K562 (cell line): ENCODE measurements around the gene TPM4. TPM values are rescaled to one million over a fixed set of nuclear protein-coding genes. Genes with fewer than 3 reads are reported as not detected.

Source experiments
- ATAC-seq: fragments of 200-7000 bp; cut with Tn5 transposase; 3 replicates; pipeline ENCODE4 v1.9.1; 2020; ENCODE audit warnings: moderate library complexity
- BruUV-seq: library from RNA; stranded (reverse); fragments of 400-500 nt; replicated peaks from 2 replicates; lab custom pipeline; 2021; lab: Mats Ljungman, UMichigan
- CTCF ChIA-PET: fragments of 300-600 bp; formaldehyde crosslinking; extraction: SDS; loops from one replicate; lab custom pipeline; 2021; ENCODE audit warnings: low intra/inter-chr PET ratio; lab: Yijun Ruan, JAX
- POLR2A ChIA-PET: fragments of 300-600, 350-650 bp; sonication (Branson Sonifier 250); formaldehyde crosslinking; extraction: SDS; loops from one replicate; lab custom pipeline; 2021; ENCODE audit warnings: antibody characterized with exemption, inconsistent platforms; lab: Yijun Ruan, JAX
- DNase-seq, 4 experiments: peaks; one replicate each; pipeline versions ENCODE4 v3.0.0 to v3.0.0-alpha.2; 2011 to 2018; ENCODE audit warnings: low spot score in 3 of 4, mixed read lengths in 3 of 4; ENCODE audit errors: extremely low read depth in 1 of 4
- FAIRE-seq: peaks from 2 replicates; lab custom pipeline; 2011; peaks lifted over from hg19 to GRCh38; lab: Jason Lieb, UNC
- H2AFZ ChIP-seq: 2 replicates; pipeline ENCODE4 v1.6.0; 2011; ENCODE audit warnings: low read depth, low read length, control low read depth, inconsistent platforms
- H3K27ac ChIP-seq: fragments of 200-600 bp; 3 replicates; pipeline ENCODE4 v1.8.0; 2011; ENCODE audit warnings: low read depth, mild to moderate bottlenecking, control low read depth, inconsistent platforms, low read length, moderate library complexity, mixed read lengths; ENCODE audit errors: extremely low read depth
- H3K27me3 ChIP-seq, 2 experiments: fragments of 300-600 bp in 1 of 2; 2 replicates in 1 of 2; 3 replicates in 1 of 2; pipeline versions ENCODE4 v1.6.0 to v1.8.0; 2011; ENCODE audit warnings: inconsistent platforms in 2 of 2, low read length in 2 of 2, mild to moderate bottlenecking in 1 of 2, mixed read lengths in 1 of 2, moderate library complexity in 1 of 2; ENCODE audit not compliant: control insufficient read depth in 2 of 2, insufficient read depth in 2 of 2
- H3K36me3 ChIP-seq: fragments of 300-600 bp; 3 replicates; pipeline ENCODE4 v1.8.0; 2011; ENCODE audit warnings: mild to moderate bottlenecking, low read length, inconsistent platforms; ENCODE audit not compliant: control insufficient read depth, insufficient read depth
- H3K4me1 ChIP-seq, 2 experiments: fragments of 200-600 bp in 1 of 2; replicated peaks in 1 of 2; 2 replicates in 1 of 2; 3 replicates in 1 of 2; pipeline versions ENCODE4 v1.5.1 to v1.8.0; 2011; ENCODE audit warnings: inconsistent platforms in 2 of 2, low read length in 2 of 2, mild to moderate bottlenecking in 1 of 2, mixed read lengths in 1 of 2, moderate library complexity in 1 of 2; ENCODE audit not compliant: control insufficient read depth in 2 of 2, insufficient read depth in 2 of 2
- H3K4me2 ChIP-seq: 2 replicates; pipeline ENCODE4 v1.6.1; 2011; ENCODE audit warnings: low read length, control low read depth, inconsistent platforms, mixed read lengths; ENCODE audit not compliant: insufficient read depth
- H3K4me3 ChIP-seq: fragments of 200-600 bp; sonication (generic), shearing (Covaris generic); 2 replicates; pipeline ENCODE4 v1.5.1; 2016; ENCODE audit warnings: control low read depth, inconsistent platforms
- H3K79me2 ChIP-seq: fragments of 200-600 bp; 3 replicates; pipeline ENCODE4 v1.8.0; 2011; ENCODE audit warnings: low read length, inconsistent platforms; ENCODE audit not compliant: control insufficient read depth, insufficient read depth
- H3K9ac ChIP-seq, 2 experiments: 2 replicates each; pipeline versions ENCODE4 v1.6.0 to v1.6.1; 2011; ENCODE audit warnings: low read depth in 2 of 2, low read length in 2 of 2, control low read depth in 1 of 2, inconsistent platforms in 1 of 2, mild to moderate bottlenecking in 1 of 2, mixed read lengths in 1 of 2; ENCODE audit not compliant: insufficient read depth in 1 of 2
- H3K9me1 ChIP-seq: one replicate; pipeline ENCODE4 v1.6.0; 2011; ENCODE audit warnings: inconsistent platforms, mild to moderate bottlenecking, low read length, moderate library complexity; ENCODE audit not compliant: control insufficient read depth, insufficient read depth
- H3K9me3 ChIP-seq: replicated peaks from 2 replicates; pipeline ENCODE4 v1.5.1; 2011; ENCODE audit warnings: low read depth, low read length, inconsistent platforms; ENCODE audit not compliant: control insufficient read depth, insufficient read depth
- H4K20me1 ChIP-seq: replicated peaks from 2 replicates; pipeline ENCODE4 v1.6.1; 2011; ENCODE audit warnings: low read length, inconsistent platforms, mixed read lengths; ENCODE audit not compliant: control insufficient read depth, insufficient read depth
- ELF1 ChIP-seq: fragments of 200-800 bp; sonication (Bioruptor generic); IDR thresholded peaks from 2 replicates; pipeline ENCODE4 v1.6.1; 2016; ENCODE audit warnings: missing genetic modification characterization, missing compliant biosample characterization
- GTF2A2 ChIP-seq: IDR thresholded peaks from 2 replicates; pipeline ENCODE4 v1.6.1; 2016; ENCODE audit warnings: mild to moderate bottlenecking, missing genetic modification characterization, missing compliant biosample characterization
- POLR2G ChIP-seq: fragments of 200-400 bp; formaldehyde crosslinking; IDR thresholded peaks from 2 replicates; pipeline ENCODE4 v1.6.1; 2017; ENCODE audit warnings: low read depth, mild to moderate bottlenecking, antibody characterized with exemption, low read length, moderate library complexity
- ZFP91 ChIP-seq: sonication (generic); formaldehyde crosslinking; IDR thresholded peaks from 2 replicates; pipeline ENCODE4 v1.8.0; 2022; ENCODE audit warnings: mild to moderate bottlenecking, missing genetic modification reagents
- WGBS: fragments of 100-300 bp; shearing (Covaris generic); methylation state at CpG from one replicate; pipeline ENCODE4 v1.1.6; 2016; ENCODE audit warnings: low coverage, mixed read lengths; ENCODE audit not compliant: insufficient coverage; ENCODE audit errors: missing lambda C conversion rate; 5-methylcytosine and 5-hydroxymethylcytosine counted together
- in situ Hi-C: fragments of 300-500 bp; cut with MboI; formaldehyde crosslinking; loops from 4 replicates; pipeline ENCODE4 v1.15.0; 2018; ENCODE audit warnings: inconsistent platforms, mixed read lengths
- intact Hi-C: fragments of 100-400 bp; cut with micrococcal nuclease; formaldehyde crosslinking; loops from 2 replicates; pipeline ENCODE4 v1.14.2; 2022
- polyA plus RNA-seq, 8 experiments: library from polyadenylated mRNA; depleted of rRNA in 4 of 8; stranded (reverse) in 5 of 8; unstranded in 3 of 8; fragments of >200 nt; fragmentation: Nextera tagmentation in 2 of 8; fragmentation: Illumina TruSeq in 1 of 8; extraction: Ambion mirVana in 2 of 8; extraction: Trizol in 1 of 8; gene quantifications; 2 replicates each; pipeline versions ENCODE4 v1.2.1 to v1.2.3, GENCODE V29; 2011 to 2014; ENCODE audit warnings: inconsistent platforms in 1 of 8, missing spikeins in 1 of 8
- total RNA-seq, 7 experiments: library from RNA; depleted of rRNA in 6 of 7; stranded (reverse); fragments of >200 nt in 6 of 7; fragmentation: Illumina TruSeq in 2 of 7; extraction: Trizol in 2 of 7; gene quantifications; 2 replicates each; pipeline versions ENCODE4 v1.2.1 to v1.2.3, GENCODE V29; 2011 to 2021; ENCODE audit warnings: low replicate concordance in 1 of 7

Gene TPM4
- total and polyA plus RNA-seq, 9 of the 15 experiments (the other 6 are each of a cell fraction or from before 2014, with no cell fraction given) = 28.1 to 111 (median 77.4) TPM

- TF ChIP-seq ZFP91 (CRISPR knock-in tag) = no peak
- TF ChIP-seq ELF1 (tag) = peak; percentile 76
Measured at GRCh38 chr19:16078759-16079707, 2.7 kb downstream of the TPM4 start (continued).

- no peak overlapping the region for H2AFZ ChIP-seq
- ChIA-PET CTCF (no interaction called here), POLR2A (interaction anchor here (0.6 to 6.4 kb wide), 9 partner anchors 8 to 1192 kb away, joined by 3 to 67 read pairs (median 6); partner anchors contain the start of genes RAB8A and TPM4)
- peaks cover 15% of the 10 kb centered on the region for H3K79me2 ChIP-seq
- H3K36me3 ChIP-seq = peaks cover 62% of the 10 kb centered on the region; the same call in 2 of the 3 replicates
- H3K9me1 ChIP-seq = peaks cover 5% of the 10 kb centered on the region
- no peaks in the 10 kb centered on the region for H3K27me3 ChIP-seq
- no TSS peak for BruUV-seq
- FAIRE-seq (no peak), ATAC-seq (no peak), DNase-seq (no peak)
- in situ Hi-C loops = no loop called here
- peaks cover 24 to 25% of the 10 kb centered on the region in 2 experiments for H3K4me1 ChIP-seq
- no peaks in the 10 kb centered on the region for H3K9me3 ChIP-seq
- no peak overlapping the region for H3K9ac ChIP-seq
- no peak overlapping the region for H3K27ac ChIP-seq
- intact Hi-C loops = no loop called here
- WGBS = 85% methylated on average over 11 of the region's 11 CpGs
- H4K20me1 ChIP-seq = peaks cover 19% of the 10 kb centered on the region
- H3K4me2 ChIP-seq = no peak overlapping the region
- TF ChIP-seq POLR2G (0 out of 2 replicates have a peak, but pooled peaks have one; percentile 43), GTF2A2 (tag) (no peak)
- no peak overlapping the region for H3K4me3 ChIP-seq
Measured at GRCh38 chr19:16084067-16084685, 7.9 kb downstream of the TPM4 start.
